GM18517 (cell line): Measurements from ENCODE around the gene POLA1.

Experiments used
- ATAC-seq: cut with Tn5 transposase; IDR thresholded peaks from one replicate; pipeline ENCODE4 v1.9.1; 2021; ENCODE audit warnings: mild to moderate bottlenecking, moderate library complexity; ENCODE audit not compliant: unreplicated experiment

Gene POLA1

DNA sequence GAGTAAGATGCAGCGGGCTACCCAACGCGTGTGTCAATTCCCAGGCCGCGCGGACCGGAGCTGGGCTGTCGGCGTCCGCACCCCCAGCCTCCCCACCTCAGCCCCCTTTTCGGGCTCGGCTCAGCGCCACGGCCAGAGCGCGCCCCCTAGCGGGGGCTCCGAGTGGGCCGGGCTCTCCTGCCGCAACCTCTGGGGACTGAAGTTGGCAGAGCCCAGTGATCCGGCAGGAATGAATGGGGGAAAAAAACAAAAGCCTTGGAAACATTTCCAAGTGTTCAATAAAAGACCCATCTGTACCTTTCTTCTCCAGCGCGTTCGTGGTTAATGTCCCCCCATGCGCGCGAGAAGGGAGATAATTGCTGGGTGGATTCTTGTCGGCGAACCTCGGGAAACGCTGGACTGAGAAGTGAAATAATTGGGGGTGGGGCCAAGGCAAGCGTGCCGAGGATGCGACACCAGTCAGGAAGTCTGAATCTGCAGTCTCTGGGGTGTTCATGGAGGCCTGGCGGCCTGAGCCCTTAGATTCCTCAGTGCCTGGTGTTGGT is 327.3 kb downstream of the POLA1 start:
- ATAC-seq, result no peak

DNA sequence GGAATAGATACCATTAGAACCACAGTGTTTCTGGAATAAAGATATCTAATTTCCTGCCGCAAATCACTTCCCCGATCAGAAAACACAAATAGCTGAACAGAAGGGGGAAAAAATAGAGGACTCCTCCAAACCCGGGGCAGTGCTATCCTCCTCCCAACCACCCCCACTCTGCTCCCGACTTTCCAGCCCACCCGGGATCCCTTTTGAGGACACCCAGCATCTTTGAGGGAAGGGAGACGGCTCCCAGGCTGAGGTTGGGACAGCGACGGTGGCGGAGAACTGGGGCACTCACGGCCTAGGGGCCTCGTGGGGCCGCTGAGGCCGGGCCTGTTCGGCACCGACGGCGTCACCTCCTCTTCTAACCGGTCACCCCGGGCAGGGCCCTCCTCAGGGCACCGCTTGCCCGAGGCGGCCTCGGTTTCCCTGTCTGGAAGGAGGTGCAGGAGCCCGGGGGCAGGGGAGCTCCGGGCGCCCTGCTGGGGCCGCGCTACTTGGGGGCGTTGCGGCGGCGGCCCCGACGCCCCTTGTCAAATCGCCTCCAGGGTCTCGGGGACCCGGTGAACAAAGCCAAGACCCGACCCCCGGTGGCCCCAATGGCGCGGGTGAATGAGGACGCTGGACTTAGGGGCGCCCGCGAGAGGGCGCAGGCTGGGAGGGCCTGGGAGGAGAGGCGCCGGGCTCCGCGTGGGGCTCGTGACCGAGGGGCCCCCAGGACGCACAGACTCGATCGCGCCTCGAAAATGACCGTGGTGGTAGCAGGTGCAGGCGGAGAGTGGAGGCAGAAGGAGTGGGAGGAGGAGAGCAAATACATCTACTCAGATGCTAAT is 329.0 kb downstream of the POLA1 start:
- ATAC-seq, result no peak

DNA sequence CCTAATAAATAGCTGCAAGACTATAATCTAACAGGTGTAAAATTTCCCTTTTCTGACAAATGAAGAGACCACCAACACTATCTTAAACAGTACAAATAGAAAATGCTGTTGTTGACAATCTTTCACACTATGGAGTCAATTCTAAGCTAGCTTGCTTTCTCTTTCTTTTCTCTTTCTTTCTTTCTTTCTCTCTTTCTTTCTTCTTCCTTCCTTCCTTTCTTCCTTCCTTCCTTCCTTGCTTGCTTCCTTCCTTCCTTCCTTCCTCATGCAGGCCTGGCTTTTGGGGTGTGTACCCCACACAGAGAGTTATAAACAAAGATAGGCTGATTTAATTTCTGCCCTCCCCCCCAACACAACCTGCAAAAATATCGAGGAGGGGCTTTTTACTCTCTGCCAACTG is 330.2 kb downstream of the POLA1 start:
- ATAC-seq, result no peak

DNA sequence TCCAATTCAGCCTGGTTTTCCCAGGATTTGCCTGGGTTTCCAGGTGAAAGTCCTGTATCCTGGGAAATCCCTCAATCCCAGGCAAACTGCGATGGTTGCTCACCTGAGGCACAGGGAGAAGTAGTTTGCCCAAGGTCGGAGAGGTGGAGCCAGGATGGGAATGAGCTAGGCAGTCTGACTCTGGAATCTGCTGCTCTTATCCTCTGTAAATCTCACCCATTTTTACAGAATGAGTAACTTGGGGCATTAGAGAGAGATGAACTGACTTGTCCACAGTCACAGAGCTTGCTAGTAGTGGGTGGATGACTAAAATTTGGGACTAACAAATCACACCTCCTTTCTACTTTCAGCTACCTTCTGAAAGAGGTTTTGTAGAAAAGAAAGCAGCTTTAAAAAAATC is 331.9 kb downstream of the POLA1 start:
- ATAC-seq, result no peak

DNA sequence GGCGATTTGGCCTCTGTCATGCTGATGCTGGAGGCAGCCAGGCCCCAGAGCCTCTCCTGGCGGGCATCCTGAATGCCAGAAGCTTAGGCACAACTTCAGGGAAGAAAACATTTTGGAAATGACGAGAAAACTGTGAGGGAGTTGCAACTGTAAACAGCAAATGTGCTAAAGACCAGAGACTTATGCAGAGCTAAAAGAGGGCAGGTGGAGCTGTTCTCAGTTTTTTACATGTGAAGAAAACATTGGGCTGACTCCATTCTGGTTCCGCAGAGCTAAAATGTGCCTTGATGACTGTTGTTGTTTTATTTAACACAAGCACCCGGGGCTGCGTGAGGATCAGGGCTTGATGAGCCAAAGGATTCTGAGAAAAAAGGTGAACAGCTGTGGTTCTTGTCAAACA is 332.9 kb downstream of the POLA1 start:
- no peak for ATAC-seq

GRCh38 chrX:25028726-25029125 is 335.0 kb downstream of the POLA1 start:
- no peak for ATAC-seq

DNA sequence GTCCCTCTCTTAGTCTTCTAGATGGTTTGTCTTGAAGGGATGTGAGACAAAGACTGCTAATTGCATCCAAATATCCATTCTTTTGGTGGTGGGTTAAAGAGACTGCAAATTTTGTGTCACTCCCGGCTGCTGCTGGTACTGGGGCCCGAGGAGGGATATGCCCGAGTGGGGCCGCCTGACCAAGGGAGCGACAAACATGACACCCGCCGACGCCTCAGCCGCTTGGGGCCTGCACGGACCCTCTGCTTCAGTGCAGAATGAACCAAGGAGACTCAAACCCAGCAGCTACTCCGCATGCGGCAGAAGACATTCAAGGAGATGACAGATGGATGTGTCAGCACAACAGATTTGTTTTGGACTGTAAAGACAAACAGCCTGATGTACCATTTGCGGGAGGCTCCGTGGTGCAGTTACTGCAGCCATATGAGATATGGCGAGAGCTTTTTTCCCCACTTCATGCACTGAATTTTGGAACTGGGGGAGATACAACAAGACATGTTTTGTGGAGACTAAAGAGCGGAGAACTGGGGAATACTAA is 335.6 kb downstream of the POLA1 start:
- no peak for ATAC-seq

DNA sequence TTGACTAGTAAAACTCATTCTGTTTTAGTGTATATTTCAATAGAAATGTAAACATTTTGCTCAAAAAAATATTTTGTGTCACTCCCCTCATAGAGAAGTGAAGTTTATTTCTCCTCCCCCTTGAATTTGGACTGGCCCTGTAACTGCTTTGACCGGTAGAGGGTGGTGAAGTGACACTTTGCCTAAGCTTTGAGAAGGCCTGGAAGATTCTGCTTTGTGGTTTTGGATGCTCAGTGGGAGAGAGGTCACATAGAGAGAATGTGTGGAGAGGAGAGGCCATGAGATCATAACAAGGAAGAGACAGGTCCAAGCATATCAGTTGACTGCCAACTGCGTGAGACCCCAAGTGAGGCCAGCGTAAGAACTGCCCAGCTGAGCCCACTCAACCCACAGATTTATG is 341.2 kb downstream of the POLA1 start:
- no peak for ATAC-seq

GRCh38 chrX:25039036-25039435 is 345.3 kb downstream of the POLA1 start:
- ATAC-seq, result no peak

- no peak for ATAC-seq
Observed at GRCh38 chrX:25043192-25043591, 349.5 kb downstream of the POLA1 start.
